GM21717 (cell line): ENCODE results near the gene NPY4R.
"Not testable (repeated sequence)": the region's sequence is repeated elsewhere in the genome, so short reads cannot be mapped to it uniquely, and the experiment has no call there.

Experiments
- ATAC-seq: cut with Tn5 transposase; IDR thresholded peaks from one replicate; pipeline ENCODE4 v1.9.1; 2021; ENCODE audit warnings: mild to moderate bottlenecking, moderate library complexity; ENCODE audit not compliant: unreplicated experiment

Gene NPY4R

GRCh38 chr10:46465765-46466164, at the start of gene NPY4R:
TSS of gene NPY4R (minus strand) at chr10:46465958. CDS start at chr10:46462635, 3,323 bp downstream.
- ATAC-seq = not testable (repeated sequence)

GRCh38 chr10:46515366-46515765, 49.6 kb upstream of the NPY4R start:
- ATAC-seq = no peak

GRCh38 chr10:46514899-46515298, 49.1 kb upstream of the NPY4R start:
- ATAC-seq = no peak

GRCh38 chr10:46514431-46514861, 48.7 kb upstream of the NPY4R start:
- ATAC-seq = no peak

GRCh38 chr10:46513333-46513732, 47.6 kb upstream of the NPY4R start:
- ATAC-seq = not testable (repeated sequence)

GRCh38 chr10:46512725-46513124, 47.0 kb upstream of the NPY4R start:
- ATAC-seq = not testable (repeated sequence)

GRCh38 chr10:46512002-46512401, 46.2 kb upstream of the NPY4R start:
- not testable (repeated sequence) for ATAC-seq

GRCh38 chr10:46499990-46500389, 34.2 kb upstream of the NPY4R start:
- not testable (repeated sequence) for ATAC-seq

GRCh38 chr10:46498985-46499703, 33.4 kb upstream of the NPY4R start:
- not testable (repeated sequence) for ATAC-seq

GRCh38 chr10:46497878-46498277, 32.1 kb upstream of the NPY4R start:
- ATAC-seq = not testable (repeated sequence)

GRCh38 chr10:46497401-46497800, 31.6 kb upstream of the NPY4R start:
- not testable (repeated sequence) for ATAC-seq

GRCh38 chr10:46491364-46492114, 25.8 kb upstream of the NPY4R start:
- not testable (repeated sequence) for ATAC-seq

- not testable (repeated sequence) for ATAC-seq
Observed at GRCh38 chr10:46490285-46490684, 24.5 kb upstream of the NPY4R start.

- not testable (repeated sequence) for ATAC-seq
Observed at GRCh38 chr10:46486459-46486858, 20.7 kb upstream of the NPY4R start.

GRCh38 chr10:46474746-46475320, 9.1 kb upstream of the NPY4R start:
- ATAC-seq = not testable (repeated sequence)

GRCh38 chr10:46473758-46474157, 8.0 kb upstream of the NPY4R start:
- ATAC-seq = not testable (repeated sequence)

- ATAC-seq = not testable (repeated sequence)
Observed at GRCh38 chr10:46470134-46470533, 4.4 kb upstream of the NPY4R start.

- not testable (repeated sequence) for ATAC-seq
Observed at GRCh38 chr10:46468119-46468809, 2.5 kb upstream of the NPY4R start.

- ATAC-seq = not testable (repeated sequence)
Observed at GRCh38 chr10:46463608-46464007, 2.1 kb downstream of the NPY4R start.

GRCh38 chr10:46462276-46462675, 3.5 kb downstream of the NPY4R start:
- ATAC-seq = not testable (repeated sequence)

- ATAC-seq = not testable (repeated sequence)
Observed at GRCh38 chr10:46459579-46459978, 6.2 kb downstream of the NPY4R start.
